Hepatocyte (in vitro differentiated cells): ENCODE measurements around the gene B3GAT1.

ENCODE experiments used
- CTCF ChIP-seq: fragments of 200-600 bp; sonication (generic); IDR thresholded peaks from 2 replicates; pipeline ENCODE4 v1.5.1; 2016; ENCODE audit warnings: antibody characterized with exemption, mild to moderate bottlenecking; ENCODE audit not compliant: poor library complexity
- EZH2 ChIP-seq: fragments of 200-600 bp; sonication (generic); IDR thresholded peaks from 2 replicates; pipeline ENCODE4 v1.6.1; 2016; ENCODE audit warnings: antibody characterized with exemption, mild to moderate bottlenecking, borderline replicate concordance

DNA sequence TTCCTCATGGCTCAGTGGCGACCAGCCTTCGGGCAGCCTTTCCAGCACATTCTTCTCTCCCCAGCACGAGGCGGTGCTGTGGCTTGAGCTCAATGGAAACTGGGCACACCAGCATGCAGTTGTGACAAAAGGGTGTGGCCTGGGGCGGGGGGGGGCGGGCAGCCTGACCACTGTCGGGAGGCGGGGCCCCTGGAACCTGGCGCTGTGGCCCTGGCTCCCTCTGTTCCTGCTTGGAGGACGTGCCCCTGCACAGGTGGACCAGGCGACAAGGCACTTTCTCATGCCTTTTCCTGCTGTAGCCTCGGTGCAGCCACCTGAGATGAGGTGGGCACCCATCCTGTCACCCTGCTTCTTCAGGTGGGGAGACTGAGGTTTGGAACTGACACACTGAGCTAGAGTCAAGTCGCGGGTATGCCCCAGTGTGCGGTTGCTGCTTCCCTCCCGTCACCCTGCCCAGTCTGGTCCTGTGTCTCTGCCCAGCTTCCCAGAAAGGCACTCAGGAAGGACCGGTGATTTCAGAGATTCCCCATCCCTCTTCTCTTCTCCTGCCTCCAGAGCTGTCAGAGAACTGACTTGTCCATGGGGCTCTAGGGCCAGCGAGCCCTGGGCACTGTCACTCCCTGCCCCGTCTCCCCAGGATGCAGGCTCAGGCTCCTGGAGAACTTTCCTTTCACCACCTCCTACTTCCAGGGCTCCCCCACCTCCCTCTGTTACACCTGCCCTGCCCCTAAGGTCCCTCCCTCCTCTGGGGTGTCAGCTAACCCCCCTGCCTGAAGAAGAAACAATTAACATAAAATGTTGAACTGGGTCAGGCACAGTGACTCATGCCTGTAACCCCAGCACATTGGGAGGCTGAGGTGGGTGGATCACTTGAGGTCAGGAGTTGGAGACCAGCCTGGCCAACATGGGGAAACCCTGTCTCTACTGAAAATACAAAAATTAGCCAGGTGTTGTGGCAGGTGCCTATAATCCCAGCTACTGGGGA, 9.9 kb downstream of the B3GAT1 start:
- TF ChIP-seq CTCF (no peak), EZH2 (no peak)
